ENCODE measurements around the gene SPAG16. TPM values are rescaled to one million over a fixed set of nuclear protein-coding genes. Genes with fewer than 3 reads are reported as not detected.

Gene SPAG16
- polyA plus RNA-seq, 3 donors = 67.5 to 76.2 (median 73.5) TPM

DNA sequence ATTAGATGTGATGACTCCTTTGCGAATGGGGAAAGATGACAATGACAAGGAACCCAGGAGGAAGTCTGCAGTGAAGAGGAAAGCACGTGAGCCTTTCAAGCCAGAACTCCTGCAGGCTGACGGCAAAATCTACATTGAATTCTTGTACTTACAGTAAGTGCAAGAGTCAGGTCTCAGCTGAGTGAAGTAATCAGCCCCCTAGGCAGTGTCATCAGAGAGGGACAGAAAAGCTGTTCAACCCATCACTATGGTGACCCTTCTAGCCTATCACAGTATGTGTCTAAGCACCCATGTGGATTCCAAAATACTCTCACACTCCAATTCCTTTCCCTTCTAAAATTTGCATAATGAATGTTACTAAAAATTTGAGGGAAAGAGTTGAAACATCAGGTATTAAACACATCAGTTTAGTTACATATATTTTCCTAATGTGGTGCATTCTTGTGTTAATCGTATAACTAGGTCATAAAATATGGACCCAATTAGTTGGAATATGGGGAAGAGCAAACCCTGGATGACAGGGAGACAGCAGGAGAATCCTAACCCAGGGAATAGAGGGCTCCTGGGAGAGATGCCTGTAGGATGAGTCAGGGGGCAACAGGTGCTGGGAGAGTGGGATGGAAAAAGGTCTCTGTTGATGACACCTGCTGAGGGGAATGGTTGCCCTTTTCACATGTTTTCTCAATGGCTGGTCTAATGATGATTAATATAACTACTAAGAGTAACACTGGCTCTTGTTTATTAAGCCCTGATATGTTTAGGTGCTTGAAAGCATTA is 1166.0 kb downstream of the SPAG16 start:
- DNase-seq (ENCODE audit: low read depth in 3 of 3, low spot score in 2 of 3) = no peak

GRCh38 chr2:214451516-214452275 is 1167.4 kb downstream of the SPAG16 start:
- DNase-seq (ENCODE audit: low read depth in 3 of 3, low spot score in 2 of 3) = no peak

Other genes starting within 250 kb of the SPAG16 start
- 1 to 10 TPM; 8.2 to 9.1 (median 8.4) TPM for gene IKZF2, start 132.9 kb upstream of the SPAG16 start, polyA plus RNA-seq (ENCODE audit: insufficient read length in 3 of 3)